ENCODE results near the gene NDST1.

GRCh38 chr5:150598821-150599273 is 90.9 kb downstream of the NDST1 start:
- TF ChIP-seq CTCF (IDR thresholded peaks at IDR 0.05) (no peak), POLR2A (IDR thresholded peaks at IDR 0.05) (no peak)
